NB4 (cell line): ENCODE data around the gene GPR146.

Experiments
- CTCF ChIP-seq: IDR thresholded peaks from one replicate; pipeline ENCODE4 v1.5.1; 2012; ENCODE audit warnings: low read depth, low read length
- MAX ChIP-seq: IDR thresholded peaks from 2 replicates; pipeline ENCODE4 v1.6.1; 2011; ENCODE audit warnings: low read depth, low read length
- POLR2A ChIP-seq: IDR thresholded peaks from 2 replicates; pipeline ENCODE4 v1.6.1; 2011; ENCODE audit warnings: mild to moderate bottlenecking; ENCODE audit not compliant: insufficient read length; ENCODE audit errors: extremely low read depth

- TF ChIP-seq CTCF: no peak
- no peak for TF ChIP-seq POLR2A
- no peak for TF ChIP-seq MAX
Observed at GRCh38 chr7:1103009-1103788, 58.9 kb downstream of the GPR146 start.
